Parathyroid adenoma (tissue), 2 donors: ENCODE data around the gene EPHB1.

Source experiments
- H2AFZ ChIP-seq: fragments of 300-600 bp; sonication (generic); one replicate; pipeline ENCODE4 v1.7.0; 2017; ENCODE audit warnings: antibody characterized with exemption, mild to moderate bottlenecking
- H3K27ac ChIP-seq: fragments of 300-600 bp; sonication (generic); one replicate; pipeline ENCODE4 v1.7.0; 2017
- H3K27me3 ChIP-seq: fragments of 300-600 bp; sonication (generic); one replicate; pipeline ENCODE4 v1.7.0; 2017; ENCODE audit warnings: low read length; ENCODE audit not compliant: control insufficient read depth, insufficient read depth
- H3K36me3 ChIP-seq: fragments of 300-600 bp; sonication (generic); one replicate; pipeline ENCODE4 v1.7.0; 2017; ENCODE audit warnings: low read length; ENCODE audit not compliant: control insufficient read depth, insufficient read depth
- H3K4me1 ChIP-seq: fragments of 300-600 bp; sonication (generic); one replicate; pipeline ENCODE4 v1.7.0; 2017; ENCODE audit warnings: control low read depth
- H3K4me2 ChIP-seq: fragments of 300-600 bp; sonication (generic); one replicate; pipeline ENCODE4 v1.7.0; 2017; ENCODE audit warnings: low read length
- H3K4me3 ChIP-seq: fragments of 300-600 bp; sonication (generic); one replicate; pipeline ENCODE4 v1.7.0; 2017; ENCODE audit warnings: low read depth, low read length
- H3K79me2 ChIP-seq: fragments of 300-600 bp; sonication (generic); one replicate; pipeline ENCODE4 v1.7.0; 2017; ENCODE audit warnings: control low read depth
- H3K9ac ChIP-seq: fragments of 300-600 bp; sonication (generic); one replicate; pipeline ENCODE4 v1.7.0; 2017; ENCODE audit warnings: mild to moderate bottlenecking
- H3K9me3 ChIP-seq: fragments of 300-600 bp; sonication (generic); one replicate; pipeline ENCODE4 v1.7.0; 2017; ENCODE audit warnings: low read length; ENCODE audit not compliant: control insufficient read depth
- CTCF ChIP-seq: fragments of 300-600 bp; sonication (generic); IDR thresholded peaks from one replicate; pipeline ENCODE4 v1.7.0; 2017; ENCODE audit warnings: antibody characterized with exemption, mild to moderate bottlenecking
- donor health status: primary hyperparathyroidism.

The EPHB1 gene

DNA sequence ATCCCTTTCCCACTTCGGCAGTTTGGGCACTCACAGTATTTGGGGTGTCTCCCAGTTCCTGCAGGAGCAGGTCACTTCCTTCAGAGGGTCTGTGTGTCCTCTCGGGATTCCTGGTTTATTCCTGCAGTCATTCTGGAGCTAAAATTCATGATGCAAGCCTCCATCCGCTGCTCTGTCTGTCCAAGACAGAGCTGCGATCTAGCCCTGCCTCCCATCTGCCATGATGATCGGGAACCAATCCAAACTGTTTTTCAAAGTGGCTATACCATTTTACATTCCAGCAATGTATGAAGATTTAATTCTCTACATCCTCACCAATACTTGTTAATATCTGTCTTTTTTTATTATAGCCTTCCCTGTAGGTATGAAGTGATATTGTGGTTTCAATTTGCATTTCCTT is 273.0 kb downstream of the EPHB1 start:
- Histone ChIP-seq H3K9me3 (no peaks in the 10 kb centered on the region), H2AFZ (no peak overlapping the region), H3K4me1 (no peaks in the 10 kb centered on the region), H3K9ac (no peak overlapping the region), H3K27me3 (no peaks in the 10 kb centered on the region), H3K4me2 (no peak overlapping the region), H3K36me3 (no peaks in the 10 kb centered on the region), H3K79me2 (no peaks in the 10 kb centered on the region), H3K27ac (no peak overlapping the region), H3K4me3 (no peak overlapping the region)
- no peak for TF ChIP-seq CTCF

DNA sequence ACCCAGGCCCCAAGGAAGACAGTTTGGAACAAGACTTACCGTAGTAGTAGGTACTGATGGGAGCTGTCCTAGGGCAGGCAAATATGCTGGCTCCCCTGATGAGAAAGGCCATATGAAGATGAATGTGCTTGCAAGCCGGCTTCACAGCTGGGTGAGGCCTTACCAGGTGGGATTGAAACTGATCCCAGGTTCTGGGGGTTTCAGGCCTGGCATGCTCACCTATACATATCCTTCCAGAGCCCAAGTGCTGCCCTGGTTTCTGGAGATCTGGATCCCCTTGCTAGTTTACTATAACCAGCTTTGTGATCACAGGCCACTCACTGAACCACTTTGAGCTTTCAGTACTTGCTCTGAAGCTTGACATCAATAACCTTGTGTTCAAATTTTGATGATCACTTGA is 274.3 kb downstream of the EPHB1 start:
- H3K9me3 ChIP-seq: no peaks in the 10 kb centered on the region
- TF ChIP-seq CTCF: no peak
- no peaks in the 10 kb centered on the region for H3K36me3 ChIP-seq
- H3K79me2 ChIP-seq: no peaks in the 10 kb centered on the region
- H3K27me3 ChIP-seq: no peaks in the 10 kb centered on the region
- H2AFZ ChIP-seq: no peak overlapping the region
- no peak overlapping the region for H3K9ac ChIP-seq
- no peak overlapping the region for H3K4me3 ChIP-seq
- H3K4me1 ChIP-seq: no peaks in the 10 kb centered on the region
- no peak overlapping the region for H3K27ac ChIP-seq
- no peak overlapping the region for H3K4me2 ChIP-seq

GRCh38 chr3:135071483-135071882 is 276.4 kb downstream of the EPHB1 start:
- no peaks in the 10 kb centered on the region for H3K4me1 ChIP-seq
- no peaks in the 10 kb centered on the region for H3K79me2 ChIP-seq
- H3K9ac ChIP-seq: no peak overlapping the region
- no peak for TF ChIP-seq CTCF
- H2AFZ ChIP-seq: no peak overlapping the region
- H3K4me3 ChIP-seq: no peak overlapping the region
- no peaks in the 10 kb centered on the region for H3K9me3 ChIP-seq
- H3K4me2 ChIP-seq: no peak overlapping the region
- no peaks in the 10 kb centered on the region for H3K27me3 ChIP-seq
- no peaks in the 10 kb centered on the region for H3K36me3 ChIP-seq
- H3K27ac ChIP-seq: no peak overlapping the region

GRCh38 chr3:135072431-135072830 is 277.4 kb downstream of the EPHB1 start:
- no peak for TF ChIP-seq CTCF
- H3K4me2 ChIP-seq: no peak overlapping the region

DNA sequence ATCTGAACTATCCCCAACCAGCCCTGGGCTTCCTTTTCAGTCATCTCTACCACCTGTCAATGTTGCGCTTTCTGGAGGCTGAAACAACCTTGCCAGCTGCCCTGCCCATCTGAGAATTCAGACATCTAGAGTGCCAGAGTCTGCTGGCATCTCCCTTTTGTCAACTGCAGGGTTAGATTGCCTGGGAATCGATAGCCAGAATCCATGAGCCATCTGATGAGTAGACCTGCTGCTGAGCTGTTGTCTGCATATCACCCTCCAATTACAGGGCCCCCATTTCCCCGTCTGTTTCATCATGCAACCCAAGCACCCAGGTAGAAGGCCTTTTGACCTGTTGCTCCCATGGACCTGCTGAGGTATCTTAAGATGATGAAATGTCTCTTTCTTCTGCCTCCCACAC is 280.1 kb downstream of the EPHB1 start:
- Histone ChIP-seq H3K27ac (no peak overlapping the region), H3K9ac (no peak overlapping the region), H3K79me2 (no peaks in the 10 kb centered on the region), H3K9me3 (no peaks in the 10 kb centered on the region), H3K4me3 (no peak overlapping the region), H3K4me2 (no peak overlapping the region), H3K27me3 (no peaks in the 10 kb centered on the region), H3K36me3 (no peaks in the 10 kb centered on the region), H3K4me1 (no peaks in the 10 kb centered on the region), H2AFZ (no peak overlapping the region)
- TF ChIP-seq CTCF: no peak

More at GRCh38 chr3:135072431-135072830, 277.4 kb downstream of the EPHB1 start:
- no peak overlapping the region for H2AFZ ChIP-seq
- no peaks in the 10 kb centered on the region for H3K27me3 ChIP-seq
- H3K36me3 ChIP-seq: no peaks in the 10 kb centered on the region
- H3K9me3 ChIP-seq: no peaks in the 10 kb centered on the region
- H3K27ac ChIP-seq: no peak overlapping the region
- no peaks in the 10 kb centered on the region for H3K79me2 ChIP-seq
- no peak overlapping the region for H3K9ac ChIP-seq
- H3K4me3 ChIP-seq: no peak overlapping the region
- H3K4me1 ChIP-seq: no peaks in the 10 kb centered on the region
